Neural cell (in vitro differentiated cells): ENCODE measurements around the gene CCKAR.

Experiments
- POLR2AphosphoS5 ChIP-seq: IDR thresholded peaks from 2 replicates; pipeline ENCODE4 v1.6.1; 2012
- TF ChIP-seq, protein P1 (sequence below): fragments of 450-650 bp; IDR thresholded peaks from 2 replicates; pipeline ENCODE4 v1.5.1; 2014; ENCODE audit warnings: antibody characterized with exemption, mild to moderate bottlenecking, moderate library complexity; ENCODE audit not compliant: poor library complexity, severe bottlenecking

DNA sequence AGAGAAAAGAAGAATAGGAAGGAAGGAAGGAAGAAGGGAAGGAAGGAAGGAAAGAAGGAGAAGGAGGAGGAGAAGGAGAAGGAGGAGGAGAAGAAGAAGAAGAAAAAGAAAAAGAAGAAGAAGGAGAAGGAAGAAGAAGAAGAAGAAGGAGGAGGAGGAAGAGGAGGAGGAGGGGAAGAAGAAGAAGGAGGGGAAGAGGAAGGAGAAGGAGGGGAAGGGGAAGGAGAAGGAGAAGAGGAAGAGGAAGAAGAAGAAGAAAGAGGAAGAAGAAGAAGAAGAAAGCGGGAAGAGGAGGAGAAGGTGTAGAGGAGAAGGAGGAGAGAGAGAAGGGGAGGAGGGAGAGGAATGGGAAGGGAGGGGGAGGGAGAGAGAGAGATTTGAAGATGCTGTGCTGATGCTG lies 22.6 kb downstream of the CCKAR start:
- no peak for TF ChIP-seq POLR2AphosphoS5
- TF ChIP-seq, protein P1, sequence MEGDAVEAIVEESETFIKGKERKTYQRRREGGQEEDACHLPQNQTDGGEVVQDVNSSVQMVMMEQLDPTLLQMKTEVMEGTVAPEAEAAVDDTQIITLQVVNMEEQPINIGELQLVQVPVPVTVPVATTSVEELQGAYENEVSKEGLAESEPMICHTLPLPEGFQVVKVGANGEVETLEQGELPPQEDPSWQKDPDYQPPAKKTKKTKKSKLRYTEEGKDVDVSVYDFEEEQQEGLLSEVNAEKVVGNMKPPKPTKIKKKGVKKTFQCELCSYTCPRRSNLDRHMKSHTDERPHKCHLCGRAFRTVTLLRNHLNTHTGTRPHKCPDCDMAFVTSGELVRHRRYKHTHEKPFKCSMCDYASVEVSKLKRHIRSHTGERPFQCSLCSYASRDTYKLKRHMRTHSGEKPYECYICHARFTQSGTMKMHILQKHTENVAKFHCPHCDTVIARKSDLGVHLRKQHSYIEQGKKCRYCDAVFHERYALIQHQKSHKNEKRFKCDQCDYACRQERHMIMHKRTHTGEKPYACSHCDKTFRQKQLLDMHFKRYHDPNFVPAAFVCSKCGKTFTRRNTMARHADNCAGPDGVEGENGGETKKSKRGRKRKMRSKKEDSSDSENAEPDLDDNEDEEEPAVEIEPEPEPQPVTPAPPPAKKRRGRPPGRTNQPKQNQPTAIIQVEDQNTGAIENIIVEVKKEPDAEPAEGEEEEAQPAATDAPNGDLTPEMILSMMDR = no peak
